Thyroid gland (tissue), 4 donors: ENCODE data around the gene KRT9. TPM values are rescaled to one million over a fixed set of nuclear protein-coding genes. Genes with fewer than 3 reads are reported as not detected.

Experiments
- DNase-seq, 2 donors: peaks; one replicate each; pipeline ENCODE4 v3.0.0-alpha.2; 2019
- H3K27ac ChIP-seq, 3 donors: fragments of 200-600 bp; sonication (generic); 1 replicate in 2 of 3; 2 replicates in 1 of 3; pipeline ENCODE4 v1.5.1; 2016 to 2019; ENCODE audit warnings: mild to moderate bottlenecking in 1 of 3, moderate library complexity in 1 of 3
- H3K27me3 ChIP-seq: fragments of 200-600 bp; sonication (generic); one replicate; pipeline ENCODE4 v1.5.1; 2019
- H3K36me3 ChIP-seq, 2 donors: fragments of 200-600 bp; sonication (generic); one replicate each; pipeline ENCODE4 v1.5.1; 2016 to 2019
- H3K4me1 ChIP-seq, 2 donors: fragments of 200-600 bp; sonication (generic); one replicate each; pipeline ENCODE4 v1.5.1; 2017 to 2019
- H3K4me3 ChIP-seq, 3 donors: fragments of 200-600 bp; sonication (generic); replicated peaks in 1 of 3; 1 replicate in 2 of 3; 2 replicates in 1 of 3; pipeline ENCODE4 v1.5.1; 2016; ENCODE audit warnings: mild to moderate bottlenecking in 1 of 3
- H3K9me3 ChIP-seq: fragments of 200-600 bp; sonication (generic); one replicate; pipeline ENCODE4 v1.5.1; 2017
- CTCF ChIP-seq, 6 experiments: fragments of 200-600 bp in 3 of 6; fragments of 450-650 bp in 3 of 6; sonication (generic) in 3 of 6; IDR thresholded peaks; one replicate each; pipeline ENCODE4 v1.5.1; 2016 to 2019; ENCODE audit warnings: antibody characterized with exemption in 6 of 6, mild to moderate bottlenecking in 2 of 6, inconsistent platforms in 1 of 6, moderate library complexity in 1 of 6
- POLR2A ChIP-seq, 2 donors: fragments of 450-650 bp; IDR thresholded peaks; one replicate each; pipeline ENCODE4 v1.6.1; 2017; ENCODE audit warnings: antibody characterized with exemption in 2 of 2, mild to moderate bottlenecking in 2 of 2, moderate library complexity in 1 of 2
- WGBS, 2 donors: methylation state at CpG; one replicate each; pipeline ENCODE4 v1.1.5; 2017; 5-methylcytosine and 5-hydroxymethylcytosine counted together
- intact Hi-C: fragments of 100-400 bp; cut with DNase I; formaldehyde crosslinking; loops from one replicate; pipeline ENCODE4 v1.15.1; 2023
- total RNA-seq, 4 donors: library from RNA; depleted of rRNA; stranded (reverse); fragments of >200 nt; gene quantifications; one replicate each; pipeline ENCODE4 v1.2.3, GENCODE V29; 2016

The KRT9 gene
- total RNA-seq, 4 donors from 2014 or later: not detected

GRCh38 chr17:41537990-41538389 is 33.9 kb downstream of the KRT9 start:
- WGBS, 2 donors: 86 to 92% methylated on average over 9 of the region's 9 CpGs

GRCh38 chr17:41537614-41537954 is 34.3 kb downstream of the KRT9 start:
- no peaks in the 10 kb centered on the region for H3K27me3 ChIP-seq
- H3K9me3 ChIP-seq: no peaks in the 10 kb centered on the region
- H3K27ac ChIP-seq: no peak overlapping the region
- DNase-seq: no peak
- H3K4me3 ChIP-seq: no peak overlapping the region
- no peaks in the 10 kb centered on the region for H3K36me3 ChIP-seq
- TF ChIP-seq POLR2A (IDR thresholded peaks at IDR 0.05) (no peak), CTCF (IDR thresholded peaks at IDR 0.05) (no peak)
- WGBS, 2 donors: 89 to 92% methylated on average over 7 of the region's 7 CpGs
- no peaks in the 10 kb centered on the region for H3K4me1 ChIP-seq
- intact Hi-C loops: no loop called here

More at GRCh38 chr17:41537990-41538389, 33.9 kb downstream of the KRT9 start:
- TF ChIP-seq POLR2A (IDR thresholded peaks at IDR 0.05): no peak
- TF ChIP-seq CTCF (IDR thresholded peaks at IDR 0.05): no peak
- no peak overlapping the region for H3K4me3 ChIP-seq
- no peak overlapping the region for H3K27ac ChIP-seq
- H3K9me3 ChIP-seq: no peaks in the 10 kb centered on the region
- H3K4me1 ChIP-seq: no peaks in the 10 kb centered on the region
- H3K27me3 ChIP-seq: no peaks in the 10 kb centered on the region
- H3K36me3 ChIP-seq: no peaks in the 10 kb centered on the region
- DNase-seq: no peak
- intact Hi-C loops: no loop called here

GRCh38 chr17:41536741-41537613 is 34.9 kb downstream of the KRT9 start:
- WGBS, 2 donors: 67 to 82% methylated on average over 7 of the region's 7 CpGs
- no peak for TF ChIP-seq POLR2A (IDR thresholded peaks at IDR 0.05)
- TF ChIP-seq CTCF (IDR thresholded peaks at IDR 0.05): no peak
- intact Hi-C loops: no loop called here
- Histone ChIP-seq H3K9me3 (no peaks in the 10 kb centered on the region), H3K27ac (no peak overlapping the region), H3K4me1 (no peaks in the 10 kb centered on the region), H3K4me3 (no peak overlapping the region), H3K36me3 (no peaks in the 10 kb centered on the region), H3K27me3 (no peaks in the 10 kb centered on the region)
- no peak for DNase-seq

- Histone ChIP-seq H3K9me3 (no peaks in the 10 kb centered on the region), H3K27ac (no peak overlapping the region), H3K36me3 (no peaks in the 10 kb centered on the region), H3K4me1 (no peaks in the 10 kb centered on the region), H3K4me3 (no peak overlapping the region), H3K27me3 (no peaks in the 10 kb centered on the region)
- 48 to 62% methylated on average over 10 to 14 of the region's 15 CpGs for WGBS, 2 donors
- TF ChIP-seq CTCF (IDR thresholded peaks at IDR 0.05) (no peak), POLR2A (IDR thresholded peaks at IDR 0.05) (no peak)
- DNase-seq: peak in 1 of 2 donors; percentile 21
- intact Hi-C loops: no loop called here
Measured at GRCh38 chr17:41535764-41536481, 35.9 kb downstream of the KRT9 start.
